ENCODE measurements around the gene CDH23.

Gene CDH23

GRCh38 chr10:71814922-71815411 lies 418.2 kb downstream of the CDH23 start:
- DNase-seq = no peak

GRCh38 chr10:71815515-71816130 lies 418.9 kb downstream of the CDH23 start:
- DNase-seq = no peak

- no peak for DNase-seq
Observed at GRCh38 chr10:71816421-71816851, 419.7 kb downstream of the CDH23 start.

GRCh38 chr10:71816936-71817618 lies 420.4 kb downstream of the CDH23 start:
- DNase-seq = no peak

- no peak for DNase-seq
Observed at GRCh38 chr10:71817831-71818655, 421.3 kb downstream of the CDH23 start.

GRCh38 chr10:71818674-71819260 lies 422.0 kb downstream of the CDH23 start:
- DNase-seq = no peak

GRCh38 chr10:71819441-71819861 lies 422.7 kb downstream of the CDH23 start:
- DNase-seq = no peak

- DNase-seq = no peak
Observed at GRCh38 chr10:71819985-71820384, 423.3 kb downstream of the CDH23 start.

GRCh38 chr10:71820966-71821365 lies 424.2 kb downstream of the CDH23 start:
- no peak for DNase-seq

GRCh38 chr10:71821909-71822763 lies 425.4 kb downstream of the CDH23 start:
- peak; percentile 63 for DNase-seq

GRCh38 chr10:71823356-71823755 lies 426.6 kb downstream of the CDH23 start:
- DNase-seq = no peak

GRCh38 chr10:71824333-71824732 lies 427.6 kb downstream of the CDH23 start:
- DNase-seq = no peak

- no peak for DNase-seq
Observed at GRCh38 chr10:71825217-71825616, 428.5 kb downstream of the CDH23 start.

- DNase-seq = no peak
Observed at GRCh38 chr10:71827852-71828251, 431.1 kb downstream of the CDH23 start.

- no peak for DNase-seq
Observed at GRCh38 chr10:71828702-71829101, 432.0 kb downstream of the CDH23 start.

- no peak for DNase-seq
Observed at GRCh38 chr10:71829171-71829570, 432.5 kb downstream of the CDH23 start.

GRCh38 chr10:71829896-71830295 lies 433.2 kb downstream of the CDH23 start:
- no peak for DNase-seq

- DNase-seq = no peak
Observed at GRCh38 chr10:71830726-71831125, 434.0 kb downstream of the CDH23 start.

- no peak for DNase-seq
Observed at GRCh38 chr10:71831646-71832552, 435.2 kb downstream of the CDH23 start.

- DNase-seq = peak; percentile 46
Observed at GRCh38 chr10:71832967-71833366, 436.2 kb downstream of the CDH23 start.
